K562 (cell line): ENCODE data around the gene PRKRIP1. TPM values are rescaled to one million over a fixed set of nuclear protein-coding genes. Genes with fewer than 3 reads are reported as not detected.
"Not testable (repeated sequence)": the region's sequence is repeated elsewhere in the genome, so short reads cannot be mapped to it uniquely, and the experiment has no call there.

Experiments used
- CTBP1 ChIP-seq: fragments of 450-650 bp; IDR thresholded peaks from 2 replicates; pipeline ENCODE4 v1.6.1; 2016; ENCODE audit warnings: borderline replicate concordance
- EP300 ChIP-seq: IDR thresholded peaks from 2 replicates; pipeline ENCODE4 v1.6.1; 2012; ENCODE audit warnings: low read length, improper control_type of control experiment
- HNRNPLL ChIP-seq: fragments of 200-400 bp; formaldehyde crosslinking; IDR thresholded peaks from 2 replicates; pipeline ENCODE4 v1.6.1; 2017; ENCODE audit warnings: low read length, low read depth, mild to moderate bottlenecking; ENCODE audit not compliant: poor library complexity, severe bottlenecking
- KDM5B ChIP-seq: fragments of 200-600 bp; sonication (generic); IDR thresholded peaks from 2 replicates; pipeline ENCODE4 v1.6.1; 2012; ENCODE audit warnings: low read depth, mild to moderate bottlenecking, moderate library complexity, low read length, control low read depth, inconsistent platforms; ENCODE audit not compliant: insufficient replicate concordance
- L3MBTL2 ChIP-seq: fragments of 450-650 bp; IDR thresholded peaks from 2 replicates; pipeline ENCODE4 v1.6.1; 2016; ENCODE audit warnings: mild to moderate bottlenecking, moderate library complexity
- PHF8 ChIP-seq: fragments of 200-600 bp; sonication (generic); IDR thresholded peaks from 2 replicates; pipeline ENCODE4 v1.6.1; 2012; ENCODE audit warnings: mixed run types, mild to moderate bottlenecking, inconsistent platforms, low read length, moderate library complexity, borderline replicate concordance
- POLR2G ChIP-seq: fragments of 200-400 bp; formaldehyde crosslinking; IDR thresholded peaks from 2 replicates; pipeline ENCODE4 v1.6.1; 2017; ENCODE audit warnings: low read depth, mild to moderate bottlenecking, antibody characterized with exemption, low read length, moderate library complexity
- RBM25 ChIP-seq: fragments of 200-400 bp; formaldehyde crosslinking; IDR thresholded peaks from 2 replicates; pipeline ENCODE4 v1.6.1; 2018; ENCODE audit warnings: low read length, low read depth, moderate library complexity; ENCODE audit not compliant: severe bottlenecking
- SUPT5H ChIP-seq: fragments of 450-650 bp; IDR thresholded peaks from 2 replicates; pipeline ENCODE4 v1.6.1; 2016
- polyA plus RNA-seq, 8 experiments: library from polyadenylated mRNA; depleted of rRNA in 4 of 8; stranded (reverse) in 5 of 8; unstranded in 3 of 8; fragments of >200 nt; fragmentation: Nextera tagmentation in 2 of 8; fragmentation: Illumina TruSeq in 1 of 8; extraction: Ambion mirVana in 2 of 8; extraction: Trizol in 1 of 8; gene quantifications; 2 replicates each; pipeline versions ENCODE4 v1.2.1 to v1.2.3, GENCODE V29; 2011 to 2014; ENCODE audit warnings: inconsistent platforms in 1 of 8, missing spikeins in 1 of 8
- total RNA-seq, 7 experiments: library from RNA; depleted of rRNA in 6 of 7; stranded (reverse); fragments of >200 nt in 6 of 7; fragmentation: Illumina TruSeq in 2 of 7; extraction: Trizol in 2 of 7; gene quantifications; 2 replicates each; pipeline versions ENCODE4 v1.2.1 to v1.2.3, GENCODE V29; 2011 to 2021; ENCODE audit warnings: low replicate concordance in 1 of 7
- TF ChIP-seq, protein P1 (sequence below): sonication (generic); IDR thresholded peaks from 2 replicates; pipeline ENCODE4 v1.6.1; 2016
- TF ChIP-seq, protein P2 (sequence below), 2 experiments: fragments of 450-650 bp in 1 of 2; sonication (generic) in 1 of 2; formaldehyde crosslinking in 1 of 2; IDR thresholded peaks; 2 replicates each; pipeline versions ENCODE4 v1.7.1 to v1.9.0; 2016 to 2022; ENCODE audit warnings: inconsistent platforms in 1 of 2, mild to moderate bottlenecking in 1 of 2, missing genetic modification reagents in 1 of 2
- TF ChIP-seq, protein P3 (sequence below): IDR thresholded peaks from 2 replicates; pipeline ENCODE4 v1.6.1; 2011; ENCODE audit warnings: borderline replicate concordance, low read depth, mild to moderate bottlenecking, moderate library complexity, low read length; ENCODE audit not compliant: insufficient read depth, poor library complexity, severe bottlenecking

The PRKRIP1 gene
- total and polyA plus RNA-seq, 9 of the 15 experiments (the other 6 are each of a cell fraction or from before 2014, with no cell fraction given), result 14.9 to 52.1 (median 19.8) TPM

- TF ChIP-seq, protein P1, sequence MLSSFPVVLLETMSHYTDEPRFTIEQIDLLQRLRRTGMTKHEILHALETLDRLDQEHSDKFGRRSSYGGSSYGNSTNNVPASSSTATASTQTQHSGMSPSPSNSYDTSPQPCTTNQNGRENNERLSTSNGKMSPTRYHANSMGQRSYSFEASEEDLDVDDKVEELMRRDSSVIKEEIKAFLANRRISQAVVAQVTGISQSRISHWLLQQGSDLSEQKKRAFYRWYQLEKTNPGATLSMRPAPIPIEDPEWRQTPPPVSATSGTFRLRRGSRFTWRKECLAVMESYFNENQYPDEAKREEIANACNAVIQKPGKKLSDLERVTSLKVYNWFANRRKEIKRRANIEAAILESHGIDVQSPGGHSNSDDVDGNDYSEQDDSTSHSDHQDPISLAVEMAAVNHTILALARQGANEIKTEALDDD, result 0 out of 2 replicates have a peak, but pooled peaks have one; percentile 27
- TF ChIP-seq KDM5B, result peak; percentile 68
- peak; percentile 85 for TF ChIP-seq HNRNPLL
- peak; percentile 28; the same call in 1 of the 2 replicates for TF ChIP-seq EP300
- TF ChIP-seq POLR2G, result peak; percentile 92
- TF ChIP-seq PHF8, result peak; percentile 67; the same call in 1 of the 2 replicates
- TF ChIP-seq L3MBTL2, result peak; percentile 59; the same call in 1 of the 2 replicates
- peak; percentile 20 for TF ChIP-seq RBM25
- TF ChIP-seq, protein P2, sequence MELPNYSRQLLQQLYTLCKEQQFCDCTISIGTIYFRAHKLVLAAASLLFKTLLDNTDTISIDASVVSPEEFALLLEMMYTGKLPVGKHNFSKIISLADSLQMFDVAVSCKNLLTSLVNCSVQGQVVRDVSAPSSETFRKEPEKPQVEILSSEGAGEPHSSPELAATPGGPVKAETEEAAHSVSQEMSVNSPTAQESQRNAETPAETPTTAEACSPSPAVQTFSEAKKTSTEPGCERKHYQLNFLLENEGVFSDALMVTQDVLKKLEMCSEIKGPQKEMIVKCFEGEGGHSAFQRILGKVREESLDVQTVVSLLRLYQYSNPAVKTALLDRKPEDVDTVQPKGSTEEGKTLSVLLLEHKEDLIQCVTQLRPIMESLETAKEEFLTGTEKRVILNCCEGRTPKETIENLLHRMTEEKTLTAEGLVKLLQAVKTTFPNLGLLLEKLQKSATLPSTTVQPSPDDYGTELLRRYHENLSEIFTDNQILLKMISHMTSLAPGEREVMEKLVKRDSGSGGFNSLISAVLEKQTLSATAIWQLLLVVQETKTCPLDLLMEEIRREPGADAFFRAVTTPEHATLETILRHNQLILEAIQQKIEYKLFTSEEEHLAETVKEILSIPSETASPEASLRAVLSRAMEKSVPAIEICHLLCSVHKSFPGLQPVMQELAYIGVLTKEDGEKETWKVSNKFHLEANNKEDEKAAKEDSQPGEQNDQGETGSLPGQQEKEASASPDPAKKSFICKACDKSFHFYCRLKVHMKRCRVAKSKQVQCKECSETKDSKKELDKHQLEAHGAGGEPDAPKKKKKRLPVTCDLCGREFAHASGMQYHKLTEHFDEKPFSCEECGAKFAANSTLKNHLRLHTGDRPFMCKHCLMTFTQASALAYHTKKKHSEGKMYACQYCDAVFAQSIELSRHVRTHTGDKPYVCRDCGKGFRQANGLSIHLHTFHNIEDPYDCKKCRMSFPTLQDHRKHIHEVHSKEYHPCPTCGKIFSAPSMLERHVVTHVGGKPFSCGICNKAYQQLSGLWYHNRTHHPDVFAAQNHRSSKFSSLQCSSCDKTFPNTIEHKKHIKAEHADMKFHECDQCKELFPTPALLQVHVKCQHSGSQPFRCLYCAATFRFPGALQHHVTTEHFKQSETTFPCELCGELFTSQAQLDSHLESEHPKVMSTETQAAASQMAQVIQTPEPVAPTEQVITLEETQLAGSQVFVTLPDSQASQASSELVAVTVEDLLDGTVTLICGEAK (IDR thresholded peaks at IDR 0.05), result peak; percentile 92
- TF ChIP-seq, protein P2 (CRISPR knock-in tag; IDR thresholded peaks at IDR 0.05), result not testable (repeated sequence)
- peak; percentile 81 for TF ChIP-seq SUPT5H
- peak; percentile 67 for TF ChIP-seq CTBP1
- TF ChIP-seq, protein P3, sequence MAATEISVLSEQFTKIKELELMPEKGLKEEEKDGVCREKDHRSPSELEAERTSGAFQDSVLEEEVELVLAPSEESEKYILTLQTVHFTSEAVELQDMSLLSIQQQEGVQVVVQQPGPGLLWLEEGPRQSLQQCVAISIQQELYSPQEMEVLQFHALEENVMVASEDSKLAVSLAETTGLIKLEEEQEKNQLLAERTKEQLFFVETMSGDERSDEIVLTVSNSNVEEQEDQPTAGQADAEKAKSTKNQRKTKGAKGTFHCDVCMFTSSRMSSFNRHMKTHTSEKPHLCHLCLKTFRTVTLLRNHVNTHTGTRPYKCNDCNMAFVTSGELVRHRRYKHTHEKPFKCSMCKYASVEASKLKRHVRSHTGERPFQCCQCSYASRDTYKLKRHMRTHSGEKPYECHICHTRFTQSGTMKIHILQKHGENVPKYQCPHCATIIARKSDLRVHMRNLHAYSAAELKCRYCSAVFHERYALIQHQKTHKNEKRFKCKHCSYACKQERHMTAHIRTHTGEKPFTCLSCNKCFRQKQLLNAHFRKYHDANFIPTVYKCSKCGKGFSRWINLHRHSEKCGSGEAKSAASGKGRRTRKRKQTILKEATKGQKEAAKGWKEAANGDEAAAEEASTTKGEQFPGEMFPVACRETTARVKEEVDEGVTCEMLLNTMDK, result peak; percentile 69
Observed at GRCh38 chr7:102363549-102364393, 32.4 kb upstream of the PRKRIP1 start (continued).
